Endothelial cell of umbilical vein (primary cell): ENCODE measurements around the gene WDR18. TPM values are rescaled to one million over a fixed set of nuclear protein-coding genes. Genes with fewer than 3 reads are reported as not detected.

Experiments used
- BruUV-seq: library from RNA; stranded (reverse); fragments of 400-500 nt; replicated peaks from 2 replicates; lab custom pipeline; 2021; lab: Mats Ljungman, UMichigan
- CTCF ChIA-PET: fragments of 300-600, 350-600 bp; sonication (Branson Sonifier 250); formaldehyde crosslinking; loops from one replicate; lab custom pipeline; 2021; ENCODE audit warnings: antibody characterized with exemption, inconsistent platforms; lab: Charles Lee
- POLR2A ChIA-PET: fragments of 300-600, 350-600 bp; sonication (Branson Sonifier 250); formaldehyde crosslinking; loops from one replicate; lab custom pipeline; 2021; ENCODE audit warnings: antibody characterized with exemption, inconsistent platforms; lab: Charles Lee
- DNase-seq: peaks from one replicate; pipeline ENCODE4 v3.0.0-alpha.2; 2011; ENCODE audit warnings: low read depth, low spot score
- FAIRE-seq: peaks from 2 replicates; lab custom pipeline; 2011; peaks lifted over from hg19 to GRCh38; lab: Jason Lieb, UNC
- H2AFZ ChIP-seq: 2 replicates; pipeline ENCODE4 v1.6.0; 2012; ENCODE audit warnings: low read depth, low read length, control low read depth, inconsistent platforms
- H3K27ac ChIP-seq: 2 replicates; pipeline ENCODE4 v1.5.1; 2011; ENCODE audit warnings: low read depth, mild to moderate bottlenecking, control low read depth, low read length, moderate library complexity; ENCODE audit not compliant: insufficient read depth
- H3K27me3 ChIP-seq, 2 experiments: 2 replicates each; pipeline versions ENCODE4 v1.6.0 to v1.6.1; 2011; ENCODE audit warnings: low read length in 2 of 2, mixed read lengths in 1 of 2; ENCODE audit not compliant: control insufficient read depth in 2 of 2, insufficient read depth in 2 of 2
- H3K36me3 ChIP-seq, 2 experiments: 2 replicates in 1 of 2; 3 replicates in 1 of 2; pipeline ENCODE4 v1.5.1; 2011; ENCODE audit warnings: low read length in 2 of 2, mild to moderate bottlenecking in 1 of 2, moderate library complexity in 1 of 2; ENCODE audit not compliant: control insufficient read depth in 2 of 2, insufficient read depth in 2 of 2; ENCODE audit errors: extremely low read depth in 1 of 2
- H3K4me1 ChIP-seq: 3 replicates; pipeline ENCODE4 v1.5.1; 2011; ENCODE audit warnings: mild to moderate bottlenecking, low read length; ENCODE audit not compliant: control insufficient read depth, insufficient read depth; ENCODE audit errors: extremely low read depth
- H3K4me2 ChIP-seq: 2 replicates; pipeline ENCODE4 v1.6.1; 2011; ENCODE audit warnings: low read length, control low read depth, mixed read lengths; ENCODE audit not compliant: insufficient read depth
- H3K4me3 ChIP-seq, 3 experiments: fragments of 200-600 bp in 1 of 3; sonication (generic), shearing (Covaris generic) in 1 of 3; replicated peaks in 1 of 3; 2 replicates each; pipeline ENCODE4 v1.5.1; 2011 to 2016; ENCODE audit warnings: control low read depth in 3 of 3, low read length in 3 of 3, mild to moderate bottlenecking in 2 of 3, inconsistent platforms in 1 of 3, low read depth in 1 of 3, moderate library complexity in 1 of 3; ENCODE audit not compliant: insufficient read depth in 1 of 3
- H3K79me2 ChIP-seq: 2 replicates; pipeline ENCODE4 v1.6.0; 2012; ENCODE audit warnings: low read length, inconsistent platforms; ENCODE audit not compliant: control insufficient read depth, insufficient read depth
- H3K9ac ChIP-seq: replicated peaks from 2 replicates; pipeline ENCODE3; 2011; ENCODE audit warnings: low read length, control low read depth; ENCODE audit not compliant: insufficient read depth; ENCODE audit errors: extremely low read depth
- H3K9me1 ChIP-seq: replicated peaks from 3 replicates; pipeline ENCODE4 v1.6.0; 2011; ENCODE audit warnings: mild to moderate bottlenecking, low read length; ENCODE audit not compliant: control insufficient read depth, insufficient read depth; ENCODE audit errors: extremely low read depth
- H3K9me3 ChIP-seq: replicated peaks from 2 replicates; pipeline ENCODE4 v1.5.1; 2012; ENCODE audit warnings: low read length, inconsistent platforms; ENCODE audit not compliant: control insufficient read depth, insufficient read depth
- H4K20me1 ChIP-seq: replicated peaks from 2 replicates; pipeline ENCODE3; 2011; ENCODE audit warnings: mild to moderate bottlenecking, low read length; ENCODE audit not compliant: control insufficient read depth, insufficient read depth; ENCODE audit errors: extremely low read depth
- EZH2 ChIP-seq: IDR thresholded peaks from 2 replicates; pipeline ENCODE4 v1.6.1; 2012; ENCODE audit warnings: borderline replicate concordance, low read depth, mild to moderate bottlenecking, moderate library complexity, low read length, inconsistent platforms; ENCODE audit not compliant: severe bottlenecking
- FOS ChIP-seq: IDR thresholded peaks from 2 replicates; pipeline ENCODE4 v1.6.1; 2011; ENCODE audit warnings: mild to moderate bottlenecking, low read length, moderate library complexity, borderline replicate concordance; ENCODE audit not compliant: insufficient read depth
- GATA2 ChIP-seq: IDR thresholded peaks from 2 replicates; pipeline ENCODE4 v1.7.0; 2011; ENCODE audit warnings: low read depth, mild to moderate bottlenecking, moderate library complexity, mixed read lengths, low read length; ENCODE audit not compliant: insufficient read length, insufficient read depth
- JUN ChIP-seq: IDR thresholded peaks from 2 replicates; pipeline ENCODE4 v1.6.1; 2011; ENCODE audit warnings: borderline replicate concordance, low read depth; ENCODE audit not compliant: insufficient read length, insufficient read depth
- MYC ChIP-seq: IDR thresholded peaks from one replicate; pipeline ENCODE4 v1.6.1; 2011; ENCODE audit warnings: mild to moderate bottlenecking, low read depth, low read length
- POLR2A ChIP-seq: IDR thresholded peaks from 2 replicates; pipeline ENCODE4 v1.6.1; 2012; ENCODE audit warnings: low read depth, mild to moderate bottlenecking, control low read depth, low read length
- POLR2AphosphoS5 ChIP-seq: IDR thresholded peaks from 2 replicates; pipeline ENCODE4 v1.6.1; 2012; ENCODE audit warnings: low read depth, mild to moderate bottlenecking, control low read depth, low read length, moderate library complexity; ENCODE audit not compliant: insufficient read depth
- dilution Hi-C: fragments of 300-500 bp; cut with MboI; formaldehyde crosslinking; loops from one replicate; pipeline ENCODE4 v1.15.0; 2019; ENCODE audit warnings: low sequenced_read_pairs; ENCODE audit not compliant: extremely low pct_ligation_motif_present
- intact Hi-C: fragments of 100-400 bp; cut with micrococcal nuclease; formaldehyde crosslinking; loops from one replicate; pipeline ENCODE4 v1.10.0; 2022
- polyA plus RNA-seq, 4 experiments: library from polyadenylated mRNA; depleted of rRNA in 3 of 4; stranded (reverse) in 3 of 4; unstranded in 1 of 4; fragments of >200 nt; gene quantifications; 2 replicates each; pipeline versions ENCODE4 v1.2.1 to v1.2.3, GENCODE V29; 2011 to 2012; ENCODE audit warnings: missing spikeins in 1 of 4
- total RNA-seq: library from RNA; stranded (reverse); gene quantifications from 2 replicates; pipeline ENCODE4 v1.2.3, GENCODE V29; 2021
- TF ChIP-seq, protein P1 (sequence below), 2 donors: IDR thresholded peaks; 1 replicate in 1 of 2; 2 replicates in 1 of 2; pipeline ENCODE4 v1.5.1; 2011; ENCODE audit warnings: low read length in 2 of 2, mild to moderate bottlenecking in 2 of 2, moderate library complexity in 2 of 2, control low read depth in 1 of 2, inconsistent platforms in 1 of 2, low read depth in 1 of 2; ENCODE audit not compliant: insufficient read depth in 1 of 2; ENCODE audit errors: extremely low read depth in 1 of 2
- TF ChIP-seq, protein P2 (sequence below): IDR thresholded peaks from 2 replicates; pipeline ENCODE4 v1.6.1; 2011; ENCODE audit not compliant: insufficient read depth, insufficient read length

WDR18 gene
- total and polyA plus RNA-seq, 2 donors (not counting 3 experiments of a cell fraction or from before 2014, with no cell fraction given), result 54.8 to 102 TPM

DNA sequence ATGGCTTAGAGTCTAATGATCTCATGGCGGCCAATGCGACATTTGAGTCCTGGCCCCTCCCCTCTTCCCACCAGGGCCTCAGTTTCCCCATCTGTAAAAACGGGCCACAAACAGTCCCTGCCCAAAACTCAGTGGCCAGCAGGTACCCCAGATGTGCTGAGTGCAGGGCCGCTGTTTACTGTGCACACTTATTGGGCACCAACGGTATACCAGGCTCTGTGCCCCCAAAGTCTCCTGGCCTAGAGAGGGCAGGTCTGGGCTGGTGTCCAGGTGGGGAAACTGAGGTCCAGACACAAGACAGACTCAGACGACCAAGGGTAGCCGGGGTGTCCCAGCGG lies 23.6 kb upstream of the WDR18 start:
- Histone ChIP-seq H3K27me3 (no peaks in the 10 kb centered on the region), H3K9ac (no peak overlapping the region), H3K9me3 (no peaks in the 10 kb centered on the region), H3K4me3 (no peak overlapping the region), H4K20me1 (no peaks in the 10 kb centered on the region), H2AFZ (no peak overlapping the region), H3K9me1 (no peaks in the 10 kb centered on the region), H3K4me1 (no peaks in the 10 kb centered on the region), H3K79me2 (no peaks in the 10 kb centered on the region), H3K36me3 (peaks cover 2% of the 10 kb centered on the region in 2 experiments), H3K27ac (no peak overlapping the region), H3K4me2 (no peak overlapping the region)
- CTCF ChIA-PET, result interaction anchor here (0.8 kb wide), 1 partner anchor 12 kb away, joined by 3 read pairs; no protein-coding TSS in a partner anchor
- FAIRE-seq (no peak), DNase-seq (no peak)
- intact Hi-C loops (no loop called here), dilution Hi-C loops (no loop called here)
- BruUV-seq, result no TSS peak
- POLR2A ChIA-PET, result no interaction called here
- TF ChIP-seq POLR2AphosphoS5 (no peak), MYC (no peak), GATA2 (no peak), JUN (no peak), FOS (no peak), POLR2A (no peak), EZH2 (no peak)
- TF ChIP-seq, protein P1, sequence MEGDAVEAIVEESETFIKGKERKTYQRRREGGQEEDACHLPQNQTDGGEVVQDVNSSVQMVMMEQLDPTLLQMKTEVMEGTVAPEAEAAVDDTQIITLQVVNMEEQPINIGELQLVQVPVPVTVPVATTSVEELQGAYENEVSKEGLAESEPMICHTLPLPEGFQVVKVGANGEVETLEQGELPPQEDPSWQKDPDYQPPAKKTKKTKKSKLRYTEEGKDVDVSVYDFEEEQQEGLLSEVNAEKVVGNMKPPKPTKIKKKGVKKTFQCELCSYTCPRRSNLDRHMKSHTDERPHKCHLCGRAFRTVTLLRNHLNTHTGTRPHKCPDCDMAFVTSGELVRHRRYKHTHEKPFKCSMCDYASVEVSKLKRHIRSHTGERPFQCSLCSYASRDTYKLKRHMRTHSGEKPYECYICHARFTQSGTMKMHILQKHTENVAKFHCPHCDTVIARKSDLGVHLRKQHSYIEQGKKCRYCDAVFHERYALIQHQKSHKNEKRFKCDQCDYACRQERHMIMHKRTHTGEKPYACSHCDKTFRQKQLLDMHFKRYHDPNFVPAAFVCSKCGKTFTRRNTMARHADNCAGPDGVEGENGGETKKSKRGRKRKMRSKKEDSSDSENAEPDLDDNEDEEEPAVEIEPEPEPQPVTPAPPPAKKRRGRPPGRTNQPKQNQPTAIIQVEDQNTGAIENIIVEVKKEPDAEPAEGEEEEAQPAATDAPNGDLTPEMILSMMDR (IDR thresholded peaks at IDR 0.05; ENCODE audit: extremely low read depth in 1 of 2, insufficient read depth in 1 of 2, low read depth in 1 of 2, low read length in 2 of 2), result no peak
- TF ChIP-seq, protein P2, sequence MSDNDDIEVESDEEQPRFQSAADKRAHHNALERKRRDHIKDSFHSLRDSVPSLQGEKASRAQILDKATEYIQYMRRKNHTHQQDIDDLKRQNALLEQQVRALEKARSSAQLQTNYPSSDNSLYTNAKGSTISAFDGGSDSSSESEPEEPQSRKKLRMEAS, result no peak
